GM03348 (cell line): ENCODE data around the gene FUCA1.
"Not testable (repeated sequence)": the region's sequence is repeated elsewhere in the genome, so short reads cannot be mapped to it uniquely, and the experiment has no call there.

Source experiments
- DNase-seq: peaks from one replicate; pipeline ENCODE4 v3.0.0; 2012; ENCODE audit warnings: low spot score

The FUCA1 gene

GRCh38 chr1:23895993-23896392 is 27.9 kb upstream of the FUCA1 start:
- no peak for DNase-seq

- no peak for DNase-seq
These were observed 27.0 kb upstream of the FUCA1 start for GRCh38 chr1:23895082-23895481.

- no peak for DNase-seq
These were observed 21.0 kb upstream of the FUCA1 start for GRCh38 chr1:23889074-23889473.

- no peak for DNase-seq
These were observed 17.1 kb upstream of the FUCA1 start for GRCh38 chr1:23885222-23885621.

- DNase-seq = no peak
These were observed 14.7 kb upstream of the FUCA1 start for GRCh38 chr1:23882746-23883145.

- DNase-seq = no peak
These were observed 11.7 kb upstream of the FUCA1 start for GRCh38 chr1:23879809-23880208.

GRCh38 chr1:23878668-23879067 is 10.6 kb upstream of the FUCA1 start:
- DNase-seq = no peak

GRCh38 chr1:23875382-23875781 is 7.3 kb upstream of the FUCA1 start:
- no peak for DNase-seq

- DNase-seq = no peak
These were observed 4.3 kb upstream of the FUCA1 start for GRCh38 chr1:23872421-23872820.

GRCh38 chr1:23869051-23869450 is 961 bp upstream of the FUCA1 start:
- DNase-seq = no peak

GRCh38 chr1:23868557-23869016 is 497 bp upstream of the FUCA1 start:
- peak; percentile 62 for DNase-seq

GRCh38 chr1:23867542-23867894 is 572 bp downstream of the FUCA1 start:
- no peak for DNase-seq

- DNase-seq = no peak
These were observed 2.6 kb downstream of the FUCA1 start for GRCh38 chr1:23865543-23865930.

- no peak for DNase-seq
These were observed 3.1 kb downstream of the FUCA1 start for GRCh38 chr1:23864801-23865542.

- DNase-seq = no peak
These were observed 5.5 kb downstream of the FUCA1 start for GRCh38 chr1:23862640-23863039.

- no peak for DNase-seq
These were observed 13.5 kb downstream of the FUCA1 start for GRCh38 chr1:23854568-23854967.

- DNase-seq = not testable (repeated sequence)
These were observed 15.0 kb downstream of the FUCA1 start for GRCh38 chr1:23853124-23853523.

GRCh38 chr1:23851406-23851805 is 16.7 kb downstream of the FUCA1 start:
- not testable (repeated sequence) for DNase-seq

GRCh38 chr1:23848673-23849616 is 19.1 kb downstream of the FUCA1 start:
- DNase-seq = no peak

- DNase-seq = not testable (repeated sequence)
These were observed 20.5 kb downstream of the FUCA1 start for GRCh38 chr1:23847482-23848095.

- no peak for DNase-seq
These were observed 22.9 kb downstream of the FUCA1 start for GRCh38 chr1:23845163-23845562.

- DNase-seq = no peak
These were observed 24.4 kb downstream of the FUCA1 start for GRCh38 chr1:23843644-23844043.

- peak; percentile 84 for DNase-seq
These were observed 29.7 kb downstream of the FUCA1 start for GRCh38 chr1:23838401-23838866.
